OCI-M1 (cell line): ENCODE measurements around the gene COL4A5.
"Not testable (repeated sequence)": the region's sequence is repeated elsewhere in the genome, so short reads cannot be mapped to it uniquely, and the experiment has no call there.

Source experiments
- DNase-seq: peaks from one replicate; lab custom pipeline; 2025; lab: John Stamatoyannopoulos, UW

The COL4A5 gene

GRCh38 chrX:108456971-108457477 lies 17.4 kb downstream of the COL4A5 start:
- no peak for DNase-seq

GRCh38 chrX:108464604-108465003 lies 25.0 kb downstream of the COL4A5 start:
- DNase-seq = no peak

- DNase-seq = no peak
These were observed 28.8 kb downstream of the COL4A5 start for GRCh38 chrX:108468486-108468885.

GRCh38 chrX:108473979-108474378 lies 34.3 kb downstream of the COL4A5 start:
- DNase-seq = no peak

GRCh38 chrX:108481528-108481927 lies 41.9 kb downstream of the COL4A5 start:
- DNase-seq = not testable (repeated sequence)

- DNase-seq = no peak
These were observed 44.6 kb downstream of the COL4A5 start for GRCh38 chrX:108484251-108484650.

- no peak for DNase-seq
These were observed 46.3 kb downstream of the COL4A5 start for GRCh38 chrX:108485960-108486359.

- DNase-seq = no peak
These were observed 54.9 kb downstream of the COL4A5 start for GRCh38 chrX:108494406-108495090.

- peak; percentile 18 for DNase-seq
These were observed 72.1 kb downstream of the COL4A5 start for GRCh38 chrX:108511721-108512120.

GRCh38 chrX:108516184-108516583 lies 76.5 kb downstream of the COL4A5 start:
- DNase-seq = no peak

GRCh38 chrX:108527724-108528123 lies 88.1 kb downstream of the COL4A5 start:
- DNase-seq = no peak

GRCh38 chrX:108537005-108537404 lies 97.4 kb downstream of the COL4A5 start:
- DNase-seq = peak; percentile 50

- no peak for DNase-seq
These were observed 101.6 kb downstream of the COL4A5 start for GRCh38 chrX:108541286-108541685.

GRCh38 chrX:108557580-108557979 lies 117.9 kb downstream of the COL4A5 start:
- peak; percentile 48 for DNase-seq

- DNase-seq = peak; percentile 69
These were observed 118.6 kb downstream of the COL4A5 start for GRCh38 chrX:108558217-108558616.

GRCh38 chrX:108573136-108573535 lies 133.5 kb downstream of the COL4A5 start:
- no peak for DNase-seq

- DNase-seq = no peak
These were observed 142.5 kb downstream of the COL4A5 start for GRCh38 chrX:108582151-108582550.

GRCh38 chrX:108584617-108585211 lies 145.1 kb downstream of the COL4A5 start:
- peak; percentile 45 for DNase-seq

- no peak for DNase-seq
These were observed 150.9 kb downstream of the COL4A5 start for GRCh38 chrX:108590496-108590895.

GRCh38 chrX:108601276-108601675 lies 161.6 kb downstream of the COL4A5 start:
- no peak for DNase-seq

GRCh38 chrX:108610141-108610540 lies 170.5 kb downstream of the COL4A5 start:
- no peak for DNase-seq

GRCh38 chrX:108614616-108615015 lies 175.0 kb downstream of the COL4A5 start:
- DNase-seq = no peak

- no peak for DNase-seq
These were observed 201.2 kb downstream of the COL4A5 start for GRCh38 chrX:108640817-108641216.
